ENCODE measurements around the gene DECR2. TPM values are rescaled to one million over a fixed set of nuclear protein-coding genes. Genes with fewer than 3 reads are reported as not detected.

The DECR2 gene
- total RNA-seq, 1 experiment from 2014 or later, result 52.6 TPM

DNA sequence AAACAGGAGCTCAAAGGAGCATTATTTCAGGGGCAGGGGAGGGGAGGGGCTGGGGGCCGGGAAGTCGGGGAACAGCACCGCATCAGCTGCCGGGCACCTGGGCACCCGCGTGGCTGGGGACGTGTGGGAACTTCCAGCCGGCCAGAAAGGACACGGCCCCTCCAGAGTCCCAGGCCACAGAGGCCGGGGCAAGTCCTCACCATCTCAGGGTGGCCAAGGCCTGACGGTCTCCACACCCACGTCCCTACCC, 21.0 kb upstream of the DECR2 start:
- peaks cover 20% of the 10 kb centered on the region for H3K36me3 Mint-ChIP-seq (ENCODE audit: insufficient read depth, unreplicated experiment)
- intact Hi-C loops (cut with micrococcal nuclease; ENCODE audit: unreplicated experiment), result no loop called here
- no TSS peak for BruUV-seq (replicated peaks)
- Histone ChIP-seq H3K36me3 (ENCODE audit: control insufficient read depth, insufficient read depth, low read length) (no peaks in the 10 kb centered on the region; the same call in 1 of the 2 replicates), H3K9me3 (no peaks in the 10 kb centered on the region), H3K27me3 (replicated peaks; ENCODE audit: control insufficient read depth, insufficient read depth, low read length) (no peaks in the 10 kb centered on the region), H3K4me3 (ENCODE audit: low read depth, low read length) (peak overlapping the region; percentile 76), H3K4me1 (no peaks in the 10 kb centered on the region)
- no peaks in the 10 kb centered on the region for H3K27me3 Mint-ChIP-seq (ENCODE audit: insufficient read depth, unreplicated experiment)
- CTCF ChIA-PET, result interaction anchor here (0.9 to 1.1 kb wide), 2 partner anchors 17 to 28 kb away, joined by 3 read pairs; partner anchors contain the start of gene AXIN1
- no peak overlapping the region for H3K27ac Mint-ChIP-seq (ENCODE audit: unreplicated experiment)
- H3K4me1 Mint-ChIP-seq (ENCODE audit: low read depth, unreplicated experiment), result no peaks in the 10 kb centered on the region
- peak overlapping the region; percentile 71 for H3K4me3 Mint-ChIP-seq (ENCODE audit: unreplicated experiment)
- no peaks in the 10 kb centered on the region for H3K9me3 Mint-ChIP-seq (ENCODE audit: unreplicated experiment)
- no peak for DNase-seq
- TF ChIP-seq, protein P1, sequence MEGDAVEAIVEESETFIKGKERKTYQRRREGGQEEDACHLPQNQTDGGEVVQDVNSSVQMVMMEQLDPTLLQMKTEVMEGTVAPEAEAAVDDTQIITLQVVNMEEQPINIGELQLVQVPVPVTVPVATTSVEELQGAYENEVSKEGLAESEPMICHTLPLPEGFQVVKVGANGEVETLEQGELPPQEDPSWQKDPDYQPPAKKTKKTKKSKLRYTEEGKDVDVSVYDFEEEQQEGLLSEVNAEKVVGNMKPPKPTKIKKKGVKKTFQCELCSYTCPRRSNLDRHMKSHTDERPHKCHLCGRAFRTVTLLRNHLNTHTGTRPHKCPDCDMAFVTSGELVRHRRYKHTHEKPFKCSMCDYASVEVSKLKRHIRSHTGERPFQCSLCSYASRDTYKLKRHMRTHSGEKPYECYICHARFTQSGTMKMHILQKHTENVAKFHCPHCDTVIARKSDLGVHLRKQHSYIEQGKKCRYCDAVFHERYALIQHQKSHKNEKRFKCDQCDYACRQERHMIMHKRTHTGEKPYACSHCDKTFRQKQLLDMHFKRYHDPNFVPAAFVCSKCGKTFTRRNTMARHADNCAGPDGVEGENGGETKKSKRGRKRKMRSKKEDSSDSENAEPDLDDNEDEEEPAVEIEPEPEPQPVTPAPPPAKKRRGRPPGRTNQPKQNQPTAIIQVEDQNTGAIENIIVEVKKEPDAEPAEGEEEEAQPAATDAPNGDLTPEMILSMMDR (IDR thresholded peaks at IDR 0.05; ENCODE audit: insufficient read depth in 1 of 2, low read depth in 1 of 2, low read length in 1 of 2, severe bottlenecking in 1 of 2, unreplicated experiment in 1 of 2), result no peak
- POLR2A ChIA-PET, result no interaction called here

DNA sequence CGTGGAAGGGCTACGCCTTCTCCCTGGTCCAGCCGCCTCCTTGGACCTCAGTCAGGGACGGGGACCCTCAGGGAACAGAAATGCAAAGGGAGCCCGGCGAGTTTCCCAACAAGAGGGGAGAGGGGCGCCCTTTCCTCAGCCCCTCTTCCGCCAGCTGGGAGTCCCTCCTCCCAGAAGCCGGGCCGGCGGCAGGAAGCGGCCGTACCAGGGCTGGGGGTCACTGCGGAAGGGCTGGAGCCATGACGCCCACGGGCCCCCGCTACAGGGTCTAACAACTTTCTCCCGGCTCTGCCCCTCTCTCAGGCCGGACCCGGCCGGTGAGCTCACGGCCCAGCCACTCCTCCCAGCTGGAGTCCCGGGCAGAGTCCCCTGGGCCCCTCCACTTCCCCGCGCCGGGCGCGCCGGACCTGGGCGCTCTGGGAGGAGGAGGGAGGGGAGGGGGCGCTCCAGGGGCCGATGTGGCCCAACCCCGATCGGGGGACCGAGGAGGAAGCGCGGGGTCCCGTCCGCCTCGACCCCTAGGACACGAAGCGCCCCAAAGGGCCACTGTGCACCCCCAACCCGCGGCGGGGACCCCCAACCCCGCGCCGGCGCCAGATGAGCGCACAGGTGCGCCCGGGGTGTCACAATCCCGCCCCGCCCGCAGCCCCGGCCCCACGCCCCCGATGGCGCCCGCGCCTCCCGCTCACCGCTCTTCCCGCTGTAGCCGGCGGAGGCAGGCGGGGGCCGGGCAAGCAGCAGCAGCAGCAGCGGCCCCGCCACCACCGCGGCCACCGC, 20.5 kb upstream of the DECR2 start:
- peak; percentile 44 to 54 for DNase-seq
- CTCF ChIA-PET, result interaction anchor here (0.7 to 1.1 kb wide), 3 partner anchors 17 to 28 kb away, joined by 3 to 7 read pairs (median 3); partner anchors contain the start of gene AXIN1
- H3K4me1 ChIP-seq, result no peaks in the 10 kb centered on the region
- Mint-ChIP-seq H3K4me1 (ENCODE audit: low read depth, unreplicated experiment) (no peaks in the 10 kb centered on the region), H3K9me3 (ENCODE audit: unreplicated experiment) (no peaks in the 10 kb centered on the region), H3K27me3 (ENCODE audit: insufficient read depth, unreplicated experiment) (no peaks in the 10 kb centered on the region), H3K27ac (ENCODE audit: unreplicated experiment) (no peak overlapping the region), H3K4me3 (ENCODE audit: unreplicated experiment) (peak overlapping the region; percentile 71), H3K36me3 (ENCODE audit: insufficient read depth, unreplicated experiment) (peaks cover 16% of the 10 kb centered on the region)
- H3K9me3 ChIP-seq, result no peaks in the 10 kb centered on the region
- no peaks in the 10 kb centered on the region; the same call in 1 of the 2 replicates for H3K36me3 ChIP-seq (ENCODE audit: control insufficient read depth, insufficient read depth, low read length)
- POLR2A ChIA-PET, result no interaction called here
- no TSS peak for BruUV-seq (replicated peaks)
- H3K4me3 ChIP-seq (ENCODE audit: low read depth, low read length), result peak overlapping the region; percentile 76
- TF ChIP-seq, protein P1 (IDR thresholded peaks at IDR 0.05; ENCODE audit: insufficient read depth in 1 of 2, low read depth in 1 of 2, low read length in 1 of 2, severe bottlenecking in 1 of 2, unreplicated experiment in 1 of 2), result no peak
- intact Hi-C loops (cut with micrococcal nuclease; ENCODE audit: unreplicated experiment), result no loop called here
- no peaks in the 10 kb centered on the region for H3K27me3 ChIP-seq (replicated peaks; ENCODE audit: control insufficient read depth, insufficient read depth, low read length)

GRCh38 chr16:381789-382717, 19.6 kb upstream of the DECR2 start, which contains the start of gene PGAP6:
Gene PGAP6, minus strand, starts transcription at chr16:381978. Its CDS starts 157 bp downstream, at chr16:381821.
- intact Hi-C loops (cut with micrococcal nuclease; ENCODE audit: unreplicated experiment), result no loop called here

More at GRCh38 chr16:381789-382717, 19.6 kb upstream of the DECR2 start, which contains the start of gene PGAP6:
- Histone ChIP-seq H3K27me3 (replicated peaks; ENCODE audit: control insufficient read depth, insufficient read depth, low read length) (no peaks in the 10 kb centered on the region), H3K9me3 (no peaks in the 10 kb centered on the region), H3K4me3 (ENCODE audit: low read depth, low read length) (peak within 1 kb of the TSS; percentile 76), H3K36me3 (ENCODE audit: control insufficient read depth, insufficient read depth, low read length) (no peaks in the 10 kb centered on the region; the same call in 1 of the 2 replicates), H3K4me1 (no peaks in the 10 kb centered on the region)
- no peaks in the 10 kb centered on the region for H3K9me3 Mint-ChIP-seq (ENCODE audit: unreplicated experiment)
- POLR2A ChIA-PET, result interaction anchor here (0.7 kb wide), 1 partner anchor 201 kb away, joined by 6 read pairs; no protein-coding TSS in a partner anchor
- TSS peak; percentile 54 for BruUV-seq (replicated peaks)
- CTCF ChIA-PET, result interaction anchor here (0.7 to 1.1 kb wide), 5 partner anchors 11 to 203 kb away, joined by 3 to 7 read pairs (median 3); partner anchors contain the start of genes AXIN1 and MRPL28
- no peaks in the 10 kb centered on the region for H3K27me3 Mint-ChIP-seq (ENCODE audit: insufficient read depth, unreplicated experiment)
- no peak within 1 kb of the TSS for H3K27ac Mint-ChIP-seq (ENCODE audit: unreplicated experiment)
- TF ChIP-seq, protein P1 (IDR thresholded peaks at IDR 0.05; ENCODE audit: insufficient read depth in 1 of 2, low read depth in 1 of 2, low read length in 1 of 2, severe bottlenecking in 1 of 2, unreplicated experiment in 1 of 2), result no peak
- peaks cover 9% of the 10 kb centered on the region for H3K36me3 Mint-ChIP-seq (ENCODE audit: insufficient read depth, unreplicated experiment)
- H3K4me3 Mint-ChIP-seq (ENCODE audit: unreplicated experiment), result peak within 1 kb of the TSS; percentile 71
- no peaks in the 10 kb centered on the region for H3K4me1 Mint-ChIP-seq (ENCODE audit: low read depth, unreplicated experiment)
- peak; percentile 57 to 80 for DNase-seq
